Stimulated activated CD4-positive, alpha-beta T cell treated with anti-CD3 and anti-CD28 coated beads, Interleukin-1b, Interleukin-23, amount 100 ng/mL, for 24 hours (primary cell): ENCODE results near the gene ETNPPL.

Experiments
- DNase-seq, 4 experiments: peaks; one replicate each; pipeline ENCODE4 v3.0.0-alpha.2; 2020; ENCODE audit warnings: low read depth in 4 of 4, low spot score in 1 of 4

ETNPPL gene

GRCh38 chr4:108700081-108700757 is 62.6 kb downstream of the ETNPPL start:
- no peak for DNase-seq

GRCh38 chr4:108696160-108696559 is 66.7 kb downstream of the ETNPPL start:
- DNase-seq: no peak

DNA sequence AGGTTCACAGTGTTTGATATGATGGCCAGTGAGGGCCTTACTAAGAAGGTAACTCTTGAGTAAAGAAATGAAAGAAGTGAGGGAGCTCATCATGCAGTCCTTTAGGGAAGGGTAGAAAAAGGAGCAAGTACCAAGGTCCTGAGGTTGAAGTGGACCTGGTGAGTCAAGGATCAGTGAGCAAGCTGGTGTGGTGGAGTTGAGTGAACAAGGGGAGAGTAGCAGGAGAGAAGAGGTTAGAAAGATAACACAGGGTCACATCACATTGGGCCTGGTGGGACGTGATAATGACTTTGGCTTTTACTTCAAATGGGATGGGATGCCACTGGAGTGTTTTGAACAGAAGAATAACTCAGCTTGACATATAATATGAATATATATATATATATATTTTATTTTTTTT is 67.8 kb downstream of the ETNPPL start:
- DNase-seq: no peak

DNA sequence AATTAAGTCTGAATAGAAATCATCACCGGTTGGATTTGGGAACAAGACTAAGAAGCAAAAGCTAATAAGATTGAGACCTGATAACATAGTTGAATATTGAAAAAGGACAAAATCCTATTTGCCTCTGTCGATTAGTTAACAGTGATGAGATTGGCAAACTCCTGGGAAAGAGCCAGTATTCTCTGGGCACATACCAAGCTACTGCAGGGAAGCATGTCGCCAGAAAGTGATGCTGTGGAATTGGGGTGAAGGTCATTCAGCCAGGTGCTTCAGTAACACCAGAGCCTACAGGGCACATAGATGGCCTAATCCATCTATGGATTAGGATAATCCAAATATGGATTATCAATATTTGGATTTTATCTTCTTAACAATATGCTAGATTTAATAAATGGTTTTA is 68.4 kb downstream of the ETNPPL start:
- DNase-seq: no peak

DNA sequence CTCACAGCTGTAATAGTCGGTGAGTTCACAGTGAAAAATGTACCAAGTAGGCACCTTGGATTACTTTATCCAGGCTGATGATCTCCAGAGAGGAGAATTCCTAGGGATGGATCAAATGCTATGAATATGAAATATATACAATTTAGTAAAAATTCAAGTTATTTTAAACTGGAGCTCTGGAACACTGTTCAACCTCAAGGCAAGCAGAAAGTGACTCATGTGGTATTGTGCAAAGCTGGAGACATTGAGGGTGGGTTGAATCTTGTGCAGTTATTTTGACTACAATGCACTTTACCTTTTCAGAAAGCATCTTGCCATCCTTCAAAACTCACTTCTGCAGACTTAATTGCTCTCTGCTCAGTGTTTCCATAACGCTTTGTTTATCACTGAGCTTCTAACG is 69.0 kb downstream of the ETNPPL start:
- no peak for DNase-seq

- DNase-seq: no peak
Observed at GRCh38 chr4:108693211-108693610, 69.6 kb downstream of the ETNPPL start.
